PFSK-1 (cell line): Measurements from ENCODE around the gene UBE4B.

Experiments used
- POLR2AphosphoS5 ChIP-seq: IDR thresholded peaks from 2 replicates; pipeline ENCODE4 v1.6.1; 2012; ENCODE audit warnings: low read depth, mild to moderate bottlenecking, control low read depth, low read length, moderate library complexity
- SIN3A ChIP-seq: IDR thresholded peaks from 2 replicates; pipeline ENCODE4 v1.6.1; 2012; ENCODE audit warnings: mild to moderate bottlenecking, low read length, moderate library complexity, borderline replicate concordance; ENCODE audit not compliant: insufficient read depth
- TAF1 ChIP-seq: IDR thresholded peaks from 2 replicates; pipeline ENCODE4 v1.6.1; 2012; ENCODE audit warnings: low read length, control low read depth, borderline replicate concordance; ENCODE audit not compliant: insufficient read depth

DNA sequence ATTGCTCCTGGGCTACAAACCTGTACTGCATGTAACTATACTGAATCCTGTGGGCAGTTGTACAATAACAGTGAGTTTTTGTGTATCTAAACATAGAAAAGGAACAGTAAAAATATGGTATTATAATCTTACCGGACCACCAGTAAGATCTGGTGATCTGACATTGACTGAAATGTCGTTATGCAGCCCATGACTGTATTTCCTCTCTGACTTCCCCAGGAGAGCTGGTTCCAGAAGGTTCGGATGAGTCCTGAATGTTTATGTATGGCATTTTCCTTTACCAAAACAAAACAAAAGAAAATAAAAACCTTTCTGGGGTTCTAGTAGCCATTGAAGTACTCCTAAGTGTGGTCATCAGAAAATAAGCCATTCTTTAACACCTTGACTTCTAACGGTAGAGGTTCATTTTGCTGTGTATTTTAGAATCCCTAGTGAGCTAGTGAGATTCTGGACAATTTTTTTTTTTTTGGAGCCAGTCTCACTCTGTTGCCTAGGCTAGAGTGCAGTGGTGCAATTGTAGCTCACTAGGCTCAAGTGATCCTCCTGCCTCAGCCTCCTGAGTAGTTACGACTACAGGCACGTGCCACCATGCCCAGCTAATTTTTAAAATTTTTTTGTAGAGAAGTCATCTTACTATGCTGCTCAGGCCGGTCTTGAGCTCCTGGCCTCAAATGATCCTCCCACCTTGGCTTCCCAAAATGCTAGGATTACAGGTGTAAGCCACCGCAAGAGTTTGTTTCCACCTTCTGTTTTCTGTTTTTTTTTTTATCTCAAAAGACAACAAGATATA is 27.7 kb downstream of the UBE4B start:
- TF ChIP-seq TAF1, result no peak
- no peak for TF ChIP-seq POLR2AphosphoS5
- no peak for TF ChIP-seq SIN3A
